GM12891 (cell line): Measurements from ENCODE around the gene PPP2R2D.
"Not testable (repeated sequence)": the region's sequence is repeated elsewhere in the genome, so short reads cannot be mapped to it uniquely, and the experiment has no call there.

Experiments used
- DNase-seq: peaks from one replicate; pipeline ENCODE4 v3.0.0; 2011; ENCODE audit warnings: low spot score; ENCODE audit not compliant: insufficient read length
- FAIRE-seq: peaks from 2 replicates; lab custom pipeline; 2011; peaks lifted over from hg19 to GRCh38; lab: Jason Lieb, UNC
- PAX5 ChIP-seq: IDR thresholded peaks from 2 replicates; pipeline ENCODE4 v1.6.1; 2011; ENCODE audit warnings: low read length, moderate library complexity, mild to moderate bottlenecking; ENCODE audit not compliant: insufficient read depth, severe bottlenecking
- POLR2A ChIP-seq: IDR thresholded peaks from 2 replicates; pipeline ENCODE4 v1.6.1; 2011; ENCODE audit warnings: low read depth, low read length, control low read depth
- POLR2AphosphoS5 ChIP-seq: IDR thresholded peaks from 2 replicates; pipeline ENCODE4 v1.6.1; 2011; ENCODE audit warnings: low read depth, low read length, control low read depth
- POU2F2 ChIP-seq: IDR thresholded peaks from 2 replicates; pipeline ENCODE4 v1.6.1; 2011; ENCODE audit warnings: low read depth, mild to moderate bottlenecking, control low read depth, low read length, moderate library complexity
- SPI1 ChIP-seq: IDR thresholded peaks from 2 replicates; pipeline ENCODE4 v1.6.1; 2011; ENCODE audit warnings: low read depth, low read length, control low read depth
- TAF1 ChIP-seq: IDR thresholded peaks from 2 replicates; pipeline ENCODE4 v1.6.1; 2011; ENCODE audit warnings: low read depth, low read length, control low read depth

PPP2R2D gene

GRCh38 chr10:131907679-131908078, 6.9 kb downstream of the PPP2R2D start:
- DNase-seq (no peak), FAIRE-seq (no peak)
- no peak for TF ChIP-seq SPI1
- TF ChIP-seq POU2F2 = no peak
- TF ChIP-seq TAF1 = no peak
- no peak for TF ChIP-seq PAX5
- no peak for TF ChIP-seq POLR2AphosphoS5
- TF ChIP-seq POLR2A = no peak

- DNase-seq (no peak), FAIRE-seq (no peak)
- TF ChIP-seq POLR2A (no peak), SPI1 (no peak), POU2F2 (no peak), TAF1 (no peak), POLR2AphosphoS5 (no peak)
Observed at GRCh38 chr10:131908151-131908550, 7.3 kb downstream of the PPP2R2D start.

DNA sequence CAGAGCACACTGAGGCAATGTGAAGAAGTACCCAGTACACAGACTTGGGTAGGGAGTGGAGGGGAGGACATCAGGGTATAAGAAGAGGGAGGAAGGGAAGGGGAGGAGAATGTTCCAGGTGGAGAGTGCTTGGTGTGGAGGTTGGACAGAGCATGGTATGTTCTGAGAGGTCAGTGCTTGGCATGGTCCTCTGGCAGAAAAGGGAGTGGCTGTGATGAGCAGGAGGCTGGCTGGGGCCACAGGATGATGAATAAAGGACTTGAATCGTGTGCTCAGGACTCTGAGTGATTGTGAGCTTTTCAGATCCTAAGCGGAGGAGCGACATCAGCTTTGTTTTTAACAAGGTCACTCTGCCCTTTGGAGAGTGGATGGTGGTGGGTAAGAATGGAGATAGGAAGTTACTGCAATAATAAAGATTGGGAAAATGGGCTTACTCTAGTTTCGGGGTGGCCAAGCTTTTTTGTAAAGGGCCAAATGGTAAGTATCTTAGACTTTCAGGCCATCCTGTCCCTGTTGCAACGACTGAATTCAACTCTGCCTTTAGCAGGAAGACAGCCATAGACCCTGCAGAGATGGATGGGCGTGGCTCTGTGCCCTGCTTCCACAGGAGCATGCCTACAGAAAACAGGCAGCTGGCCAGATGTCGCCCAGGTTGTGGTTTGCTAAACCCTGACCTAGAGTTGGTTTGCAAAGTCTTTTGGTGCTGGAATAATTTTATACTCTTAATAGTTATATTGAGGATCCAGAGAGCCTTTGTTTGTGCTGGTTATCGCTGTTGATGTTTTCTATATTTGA, 8.4 kb downstream of the PPP2R2D start:
- FAIRE-seq (no peak), DNase-seq (no peak)
- TF ChIP-seq PAX5 = no peak
- no peak for TF ChIP-seq POLR2AphosphoS5
- TF ChIP-seq TAF1 = no peak
- TF ChIP-seq SPI1 = no peak
- TF ChIP-seq POLR2A = no peak
- no peak for TF ChIP-seq POU2F2

- DNase-seq (no peak), FAIRE-seq (no peak)
- TF ChIP-seq POLR2A = no peak
- no peak for TF ChIP-seq SPI1
- TF ChIP-seq POU2F2 = no peak
- no peak for TF ChIP-seq TAF1
- no peak for TF ChIP-seq POLR2AphosphoS5
- no peak for TF ChIP-seq PAX5
Observed at GRCh38 chr10:131909929-131910328, 9.1 kb downstream of the PPP2R2D start.

GRCh38 chr10:131910663-131911314, 10.0 kb downstream of the PPP2R2D start:
- no peak for DNase-seq
- no peak for FAIRE-seq
- no peak for TF ChIP-seq SPI1
- no peak for TF ChIP-seq PAX5
- no peak for TF ChIP-seq POLR2A
- TF ChIP-seq TAF1 = no peak
- no peak for TF ChIP-seq POLR2AphosphoS5
- no peak for TF ChIP-seq POU2F2

DNA sequence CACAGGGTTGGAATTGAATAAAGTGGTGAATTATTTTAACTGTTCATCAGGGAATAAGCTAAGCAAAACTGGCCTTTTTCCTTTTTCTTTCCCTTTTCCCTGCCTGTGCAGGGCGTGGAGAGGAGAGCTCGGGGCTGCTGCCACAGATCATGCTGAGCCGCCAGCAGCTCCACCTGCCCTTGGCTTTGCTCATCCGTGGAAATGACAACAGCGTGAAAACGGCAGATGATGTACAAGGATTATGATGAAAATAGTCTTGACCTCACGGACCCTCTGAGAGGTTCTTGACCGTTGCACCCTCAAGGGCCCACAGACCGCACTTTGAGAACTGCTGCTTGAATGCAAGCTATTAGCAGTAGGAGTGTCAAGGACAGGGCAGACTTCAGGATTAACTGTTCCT, 10.6 kb downstream of the PPP2R2D start:
- no peak for FAIRE-seq
- DNase-seq = no peak
- TF ChIP-seq POLR2A = no peak
- TF ChIP-seq POU2F2 = no peak
- TF ChIP-seq TAF1 = no peak
- TF ChIP-seq POLR2AphosphoS5 = no peak
- TF ChIP-seq SPI1 = no peak
- no peak for TF ChIP-seq PAX5

GRCh38 chr10:131912620-131913019, 11.8 kb downstream of the PPP2R2D start:
- FAIRE-seq (no peak), DNase-seq (no peak)
- no peak for TF ChIP-seq POLR2AphosphoS5

DNA sequence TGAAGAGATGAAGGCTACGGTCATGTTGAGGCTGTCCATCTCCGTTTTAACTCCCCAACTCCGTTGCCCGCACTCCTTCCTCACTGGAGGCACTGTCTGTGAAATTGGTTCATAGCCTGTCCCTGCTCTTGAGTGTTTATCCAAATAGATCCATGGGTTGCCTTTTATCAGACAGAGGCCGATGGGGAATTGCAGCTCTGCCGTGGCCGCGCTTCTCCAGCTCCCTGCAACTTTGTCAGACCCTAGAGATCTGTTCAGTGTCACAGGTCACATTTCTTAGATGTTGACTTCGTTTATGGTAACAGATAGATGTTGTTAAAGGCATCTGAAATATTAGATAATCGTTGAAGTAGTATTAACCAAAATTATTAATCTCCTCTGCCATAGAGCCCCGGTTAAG, 14.7 kb downstream of the PPP2R2D start:
- DNase-seq = no peak
- TF ChIP-seq POLR2AphosphoS5 (no peak), TAF1 (no peak), POLR2A (no peak), PAX5 (no peak), SPI1 (no peak), POU2F2 (no peak)
- FAIRE-seq = no peak

DNA sequence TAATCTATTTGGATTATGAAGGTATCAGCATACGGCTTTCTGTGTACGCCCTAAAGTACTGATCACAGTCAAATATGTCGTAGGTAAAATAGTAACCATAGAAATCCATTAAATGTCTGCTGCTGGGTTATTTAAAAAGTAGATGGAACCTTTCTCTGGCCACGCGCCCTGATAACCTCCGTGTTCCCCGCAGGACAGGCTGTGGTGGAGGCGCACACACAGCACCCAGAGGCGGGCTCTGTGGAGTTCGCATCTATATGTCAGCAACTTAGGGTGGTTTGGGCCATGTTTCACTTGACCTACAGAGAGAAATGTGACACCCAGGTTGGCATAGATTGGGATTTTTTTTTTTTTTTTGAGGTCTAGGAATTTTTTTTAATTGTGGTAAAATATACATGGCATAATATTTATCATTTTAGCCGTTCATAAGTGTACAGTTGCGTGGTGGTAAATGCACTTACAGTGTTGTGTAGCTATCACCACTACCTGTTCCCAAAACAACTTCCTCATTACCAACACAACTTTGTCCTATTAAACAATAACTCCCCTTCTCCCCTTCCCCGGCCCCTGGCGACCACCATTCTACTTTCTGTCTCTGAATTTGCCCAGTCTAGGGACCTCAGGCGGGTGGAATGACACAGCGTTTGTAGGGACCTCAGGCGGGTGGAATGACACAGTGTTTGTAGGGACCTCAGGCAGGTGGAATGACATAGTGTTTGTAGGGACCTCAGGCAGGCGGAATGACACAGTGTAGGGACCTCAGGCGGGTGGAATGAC, 15.4 kb downstream of the PPP2R2D start:
- no peak for DNase-seq
- no peak for FAIRE-seq
- TF ChIP-seq TAF1 = no peak
- TF ChIP-seq SPI1 = no peak
- TF ChIP-seq POLR2A = no peak
- TF ChIP-seq PAX5 = no peak
- no peak for TF ChIP-seq POU2F2
- TF ChIP-seq POLR2AphosphoS5 = no peak

DNA sequence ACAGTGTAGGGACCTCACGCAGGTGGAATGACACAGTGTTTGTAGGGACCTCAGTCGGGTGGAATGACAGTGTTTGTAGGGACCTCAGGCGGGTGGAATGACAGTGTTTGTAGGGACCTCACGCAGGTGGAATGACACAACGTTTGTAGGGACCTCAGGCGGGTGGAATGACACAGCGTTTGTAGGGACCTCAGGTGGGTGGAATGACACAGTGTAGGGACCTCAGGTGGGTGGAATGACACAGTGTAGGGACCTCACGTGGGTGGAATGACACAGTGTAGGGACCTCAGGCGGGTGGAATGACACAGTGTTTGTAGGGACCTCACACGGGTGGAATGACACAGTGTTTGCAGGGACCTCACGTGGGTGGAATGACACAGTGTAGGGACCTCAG, 16.0 kb downstream of the PPP2R2D start:
- not testable (repeated sequence) for FAIRE-seq, DNase-seq

DNA sequence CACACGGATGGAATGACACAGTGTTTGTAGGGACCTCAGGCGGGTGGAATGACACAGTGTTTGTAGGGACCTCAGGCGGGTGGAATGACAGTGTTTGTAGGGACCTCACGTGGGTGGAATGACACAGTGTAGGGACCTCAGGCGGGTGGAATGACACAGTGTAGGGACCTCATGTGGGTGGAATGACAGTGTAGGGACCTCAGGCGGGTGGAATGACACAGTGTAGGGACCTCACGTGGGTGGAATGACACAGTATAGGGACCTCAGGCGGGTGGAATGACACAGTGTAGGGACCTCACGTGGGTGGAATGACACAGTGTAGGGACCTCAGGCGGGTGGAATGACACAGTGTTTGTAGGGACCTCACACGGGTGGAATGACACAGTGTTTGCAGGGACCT, 16.7 kb downstream of the PPP2R2D start:
- FAIRE-seq, DNase-seq: not testable (repeated sequence)

- DNase-seq, FAIRE-seq: not testable (repeated sequence)
Observed at GRCh38 chr10:131919461-131919860, 18.7 kb downstream of the PPP2R2D start.
